ENCODE data around the gene SLC7A9. TPM values are rescaled to one million over a fixed set of nuclear protein-coding genes. Genes with fewer than 3 reads are reported as not detected.

SLC7A9 gene
- total RNA-seq, 1 donor from 2014 or later, result not detected

- DNase-seq (ENCODE audit: low read depth), result no peak
Observed at GRCh38 chr19:32828643-32829344, 40.8 kb downstream of the SLC7A9 start.

- no peak for DNase-seq (ENCODE audit: low read depth)
Observed at GRCh38 chr19:32828139-32828538, 41.4 kb downstream of the SLC7A9 start.

- DNase-seq (ENCODE audit: low read depth), result no peak
Observed at GRCh38 chr19:32824916-32825608, 44.5 kb downstream of the SLC7A9 start.

- no peak for DNase-seq (ENCODE audit: low read depth)
Observed at GRCh38 chr19:32824191-32824751, 45.3 kb downstream of the SLC7A9 start.

- DNase-seq (ENCODE audit: low read depth), result no peak
Observed at GRCh38 chr19:32823747-32824102, 45.8 kb downstream of the SLC7A9 start.

- DNase-seq (ENCODE audit: low read depth), result no peak
Observed at GRCh38 chr19:32822916-32823746, 46.4 kb downstream of the SLC7A9 start.

- peak; percentile 48 for DNase-seq (ENCODE audit: low read depth)
Observed at GRCh38 chr19:32819419-32820400, 49.9 kb downstream of the SLC7A9 start.

GRCh38 chr19:32818536-32818935, 51.0 kb downstream of the SLC7A9 start:
- no peak for DNase-seq (ENCODE audit: low read depth)

- DNase-seq (ENCODE audit: low read depth), result no peak
Observed at GRCh38 chr19:32817569-32818476, 51.7 kb downstream of the SLC7A9 start.

GRCh38 chr19:32816555-32817099, 52.9 kb downstream of the SLC7A9 start:
- DNase-seq (ENCODE audit: low read depth), result no peak

GRCh38 chr19:32814624-32815023, 54.9 kb downstream of the SLC7A9 start:
- DNase-seq (ENCODE audit: low read depth), result no peak

GRCh38 chr19:32813862-32814425, 55.6 kb downstream of the SLC7A9 start:
- no peak for DNase-seq (ENCODE audit: low read depth)

- DNase-seq (ENCODE audit: low read depth), result no peak
Observed at GRCh38 chr19:32812571-32812970, 57.0 kb downstream of the SLC7A9 start.

- no peak for DNase-seq (ENCODE audit: low read depth)
Observed at GRCh38 chr19:32812036-32812435, 57.5 kb downstream of the SLC7A9 start.

- no peak for DNase-seq (ENCODE audit: low read depth)
Observed at GRCh38 chr19:32811151-32811550, 58.4 kb downstream of the SLC7A9 start.

GRCh38 chr19:32810452-32810851, 59.1 kb downstream of the SLC7A9 start:
- no peak for DNase-seq (ENCODE audit: low read depth)

- no peak for DNase-seq (ENCODE audit: low read depth)
Observed at GRCh38 chr19:32809754-32810153, 59.8 kb downstream of the SLC7A9 start.

GRCh38 chr19:32809254-32809653, 60.3 kb downstream of the SLC7A9 start:
- DNase-seq (ENCODE audit: low read depth), result no peak

- no peak for DNase-seq (ENCODE audit: low read depth)
Observed at GRCh38 chr19:32808236-32808635, 61.3 kb downstream of the SLC7A9 start.
